Fibroblast of skin of back (primary cell): ENCODE measurements around the gene PTPRN2.
"Not testable (repeated sequence)": the region's sequence is repeated elsewhere in the genome, so short reads cannot be mapped to it uniquely, and the experiment has no call there.

Source experiments
- DNase-seq: peaks from one replicate; pipeline ENCODE4 v3.0.0-alpha.2; 2013

PTPRN2 gene

DNA sequence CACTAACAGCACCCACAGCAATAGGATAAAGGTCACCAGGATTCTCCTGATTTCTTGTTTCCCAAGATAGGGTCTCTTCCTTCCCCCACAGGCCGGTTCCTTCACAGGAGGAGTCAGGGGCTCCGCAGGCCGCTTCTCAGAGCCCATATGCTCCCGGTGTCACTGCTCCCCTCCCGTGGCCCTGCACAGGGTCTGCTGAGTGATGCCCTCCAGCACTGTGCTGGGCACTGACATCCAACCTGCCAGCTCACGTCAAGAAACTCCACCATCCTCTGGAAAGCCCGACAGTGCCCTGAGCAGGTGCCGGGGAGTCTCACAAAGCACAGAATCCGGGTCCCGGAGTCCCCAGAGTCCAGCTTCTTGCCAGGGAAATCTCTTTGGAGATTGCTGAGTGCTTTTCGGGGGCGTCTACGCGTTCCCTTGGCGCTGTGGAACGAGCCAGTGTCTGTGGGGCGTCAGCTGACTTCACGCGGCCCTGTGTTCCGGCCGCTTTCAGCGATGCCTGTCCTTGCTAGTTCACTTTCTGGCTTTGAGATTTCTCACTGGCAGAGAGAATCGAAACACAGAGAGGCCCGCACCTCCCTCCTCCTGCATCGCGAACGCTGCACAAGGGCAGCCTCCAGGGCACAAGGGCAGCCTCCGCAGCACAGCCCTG lies 683.3 kb downstream of the PTPRN2 start:
- no peak for DNase-seq

DNA sequence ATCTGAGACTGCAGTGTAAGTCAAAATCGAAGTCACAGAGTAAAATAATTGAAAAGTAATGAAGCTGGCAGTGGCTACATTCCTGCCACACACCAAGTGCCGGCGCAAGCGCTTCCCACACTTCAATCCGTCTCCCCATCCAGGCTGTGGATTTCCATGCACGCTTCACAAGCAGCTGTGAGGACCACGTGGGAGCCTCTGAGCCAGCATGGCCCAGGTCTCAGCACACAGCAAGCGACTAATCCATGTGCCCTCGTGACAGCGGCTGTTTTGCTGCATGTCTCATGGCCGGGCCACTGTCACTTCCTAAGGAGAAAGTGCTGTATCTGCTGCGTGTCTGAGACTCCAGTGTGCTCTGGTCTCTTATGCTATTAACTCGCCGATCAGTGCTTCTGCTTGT lies 683.9 kb downstream of the PTPRN2 start:
- DNase-seq, result no peak

DNA sequence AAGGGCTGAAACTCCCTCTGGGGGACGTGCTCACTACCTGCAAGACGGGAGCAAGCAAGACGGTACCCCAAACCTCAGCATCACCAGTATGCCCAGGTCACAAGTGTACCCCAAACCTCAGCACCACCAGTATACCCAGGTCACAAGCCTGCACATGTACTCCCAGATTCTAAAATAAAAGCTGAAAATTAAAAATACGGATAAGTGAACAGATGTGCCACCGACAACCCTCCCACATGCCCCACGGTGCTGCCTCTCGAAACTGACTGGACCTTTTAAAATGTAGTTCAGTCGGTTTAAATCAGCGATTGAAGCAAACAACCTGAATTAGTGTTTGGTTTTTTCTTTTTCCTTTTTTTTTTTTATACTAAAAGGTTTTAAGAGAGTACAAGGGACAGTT lies 684.3 kb downstream of the PTPRN2 start:
- DNase-seq, result no peak

DNA sequence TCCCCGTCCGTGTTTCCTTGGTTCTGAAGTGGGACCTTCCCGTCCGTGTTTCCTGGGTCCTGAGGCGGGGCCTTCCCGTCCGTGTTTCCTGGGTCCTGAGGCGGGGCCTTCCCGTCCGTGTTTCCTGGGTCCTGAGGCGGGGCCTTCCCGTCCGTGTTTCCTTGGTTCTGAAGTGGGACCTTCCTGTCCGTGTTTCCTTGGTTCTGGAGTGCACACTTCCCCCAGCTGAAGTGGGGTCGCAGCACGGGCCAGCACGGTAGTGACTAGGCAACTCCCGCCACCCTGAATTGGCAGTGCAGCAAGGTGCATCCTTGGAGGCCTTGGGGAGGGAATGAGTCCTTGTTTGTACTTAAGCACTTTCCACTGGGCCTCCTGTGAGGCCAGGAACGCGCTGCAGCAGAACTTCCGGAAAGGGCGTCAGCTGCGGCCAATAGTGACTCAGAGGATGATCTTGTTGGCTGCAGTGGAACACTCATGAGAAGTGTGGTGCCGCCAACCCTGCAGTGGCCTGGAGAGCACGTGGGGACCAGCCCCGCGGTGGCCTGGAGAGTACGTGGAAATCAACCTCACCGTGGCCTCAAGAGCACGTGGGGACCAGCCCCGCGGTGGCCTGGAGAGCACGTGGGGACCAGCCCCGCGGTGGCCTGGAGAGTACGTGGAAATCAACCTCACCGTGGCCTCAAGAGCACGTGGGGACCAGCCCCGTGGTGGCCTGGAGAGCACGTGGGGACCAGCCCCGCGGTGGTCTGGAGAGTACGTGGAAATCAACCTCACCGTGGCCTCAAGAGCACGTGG lies 685.6 kb downstream of the PTPRN2 start:
- DNase-seq, result not testable (repeated sequence)

DNA sequence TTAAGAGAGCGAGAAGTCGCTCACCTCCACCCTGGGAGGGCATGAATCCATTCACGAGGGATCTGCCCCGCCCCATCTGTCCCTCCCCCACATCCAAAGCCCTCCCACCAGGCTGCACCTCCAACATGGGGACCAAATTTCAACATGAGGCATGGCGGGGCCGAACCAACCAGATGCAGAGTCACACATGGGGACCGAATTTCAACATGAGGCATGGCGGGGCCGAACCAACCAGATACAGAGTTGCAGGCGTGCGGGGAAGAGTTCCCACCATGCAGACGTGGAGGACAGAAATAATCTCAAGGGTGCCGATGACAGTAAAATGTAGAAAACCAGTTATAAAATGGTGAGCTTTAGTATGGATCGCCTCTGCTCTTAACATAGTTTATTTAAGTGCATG lies 686.5 kb downstream of the PTPRN2 start:
- no peak for DNase-seq

DNA sequence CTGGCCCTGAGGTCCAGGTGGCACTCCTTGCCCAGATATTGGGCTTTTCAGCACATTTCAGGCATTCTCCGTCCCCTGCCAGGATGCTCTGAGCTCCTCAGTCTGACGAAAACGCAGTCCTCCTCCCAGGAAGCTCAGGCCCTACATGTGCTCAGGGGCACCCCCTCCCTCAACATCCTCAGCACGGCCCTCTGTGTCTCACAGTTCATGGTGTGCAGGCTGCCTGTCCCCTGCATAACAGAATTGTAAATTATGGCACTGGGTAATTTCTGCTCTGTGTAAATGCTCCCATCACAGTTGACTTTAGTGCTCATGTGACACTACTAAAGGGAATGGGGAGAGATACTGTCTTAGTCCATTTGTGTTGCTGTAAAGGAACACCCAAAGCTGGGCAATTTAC lies 687.1 kb downstream of the PTPRN2 start:
- DNase-seq, result no peak

DNA sequence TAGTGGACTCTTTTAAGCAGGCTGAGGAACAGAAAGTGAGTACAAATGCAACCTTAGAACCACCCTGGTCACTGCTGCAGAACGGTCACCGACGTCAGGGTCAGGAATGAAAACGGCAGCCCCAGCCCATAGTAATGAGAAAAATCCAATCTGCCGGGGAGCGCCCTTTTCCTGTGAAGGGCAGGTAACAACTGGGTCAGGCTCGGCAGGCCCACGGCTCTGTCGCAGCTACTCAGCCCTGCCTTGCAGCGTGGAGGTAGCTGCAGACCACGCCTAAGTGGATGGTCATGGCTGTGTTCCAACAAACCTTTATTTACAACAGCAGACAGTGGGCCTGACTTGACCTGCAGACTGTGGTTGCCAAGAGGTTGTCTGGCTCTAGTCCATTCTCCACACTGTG lies 687.6 kb downstream of the PTPRN2 start:
- no peak for DNase-seq

DNA sequence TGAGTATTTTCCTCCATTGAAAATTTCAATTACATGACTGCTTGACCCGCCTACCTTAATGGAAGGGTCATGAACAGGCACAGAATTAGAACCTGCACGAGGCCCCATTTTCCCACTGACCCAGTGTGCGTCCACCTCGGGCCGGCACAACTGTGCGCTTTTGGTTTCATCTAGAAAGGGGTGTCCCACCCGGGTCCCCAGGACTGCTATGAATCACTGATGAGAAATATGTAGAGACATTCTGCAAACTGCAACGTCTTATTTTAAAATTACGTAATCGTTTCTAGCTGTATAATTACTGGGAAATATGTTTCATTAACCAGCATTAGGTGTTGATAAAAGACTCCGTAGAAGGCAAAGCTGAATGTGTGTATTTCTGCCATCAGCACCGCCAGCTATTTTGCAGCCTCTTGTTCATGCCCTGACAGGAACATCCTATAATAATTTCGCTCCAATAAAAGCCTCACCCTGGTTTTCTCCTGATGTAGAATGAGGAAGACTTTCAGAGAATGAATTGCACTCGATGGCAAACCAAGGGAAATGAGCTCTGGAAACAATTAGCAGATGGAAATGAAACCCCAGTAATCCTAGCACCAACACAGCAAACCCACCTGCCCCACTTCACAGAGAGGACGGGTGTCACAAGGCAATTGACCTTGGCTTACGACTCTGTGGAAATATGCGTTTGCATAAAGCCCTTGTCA lies 688.7 kb downstream of the PTPRN2 start:
- DNase-seq, result no peak

DNA sequence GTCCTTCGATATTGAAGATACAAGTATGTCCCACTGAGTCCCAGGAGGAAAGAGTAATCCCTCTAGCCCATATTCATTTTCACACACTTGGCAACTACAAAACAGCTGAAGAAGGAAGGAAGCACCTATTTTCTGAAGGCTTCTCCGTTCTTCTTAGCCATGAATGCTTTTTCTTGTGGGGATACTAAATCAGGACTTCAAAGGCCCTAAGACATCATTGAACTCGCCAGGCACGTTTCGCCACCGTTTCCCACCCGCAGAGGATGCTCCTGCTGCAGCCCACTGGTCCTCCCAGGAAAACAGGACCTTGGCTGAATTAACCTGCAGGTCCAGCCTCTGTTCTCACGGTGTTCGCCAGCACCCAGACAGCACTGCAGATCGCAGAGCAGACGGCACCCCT lies 689.4 kb downstream of the PTPRN2 start:
- no peak for DNase-seq

DNA sequence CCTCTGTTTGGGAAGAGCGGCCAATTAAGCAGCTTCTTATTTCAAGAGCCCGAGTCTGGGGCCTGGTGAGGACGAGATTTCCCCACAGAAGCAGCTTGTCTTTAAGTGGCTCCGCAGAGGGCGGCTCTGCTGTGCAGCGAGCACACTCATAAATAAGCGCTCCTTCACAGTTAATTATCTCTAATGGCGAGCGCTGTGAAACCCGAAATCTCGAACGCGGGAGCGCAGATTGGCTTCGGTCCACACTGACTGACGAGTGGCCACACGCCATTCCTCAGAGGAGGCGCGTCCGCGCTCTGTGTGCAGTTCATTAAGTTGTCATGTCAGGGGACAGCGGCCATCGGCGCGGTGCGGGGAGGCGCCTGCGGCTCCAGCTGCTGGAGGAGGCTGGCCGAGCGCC lies 689.9 kb downstream of the PTPRN2 start:
- no peak for DNase-seq

DNA sequence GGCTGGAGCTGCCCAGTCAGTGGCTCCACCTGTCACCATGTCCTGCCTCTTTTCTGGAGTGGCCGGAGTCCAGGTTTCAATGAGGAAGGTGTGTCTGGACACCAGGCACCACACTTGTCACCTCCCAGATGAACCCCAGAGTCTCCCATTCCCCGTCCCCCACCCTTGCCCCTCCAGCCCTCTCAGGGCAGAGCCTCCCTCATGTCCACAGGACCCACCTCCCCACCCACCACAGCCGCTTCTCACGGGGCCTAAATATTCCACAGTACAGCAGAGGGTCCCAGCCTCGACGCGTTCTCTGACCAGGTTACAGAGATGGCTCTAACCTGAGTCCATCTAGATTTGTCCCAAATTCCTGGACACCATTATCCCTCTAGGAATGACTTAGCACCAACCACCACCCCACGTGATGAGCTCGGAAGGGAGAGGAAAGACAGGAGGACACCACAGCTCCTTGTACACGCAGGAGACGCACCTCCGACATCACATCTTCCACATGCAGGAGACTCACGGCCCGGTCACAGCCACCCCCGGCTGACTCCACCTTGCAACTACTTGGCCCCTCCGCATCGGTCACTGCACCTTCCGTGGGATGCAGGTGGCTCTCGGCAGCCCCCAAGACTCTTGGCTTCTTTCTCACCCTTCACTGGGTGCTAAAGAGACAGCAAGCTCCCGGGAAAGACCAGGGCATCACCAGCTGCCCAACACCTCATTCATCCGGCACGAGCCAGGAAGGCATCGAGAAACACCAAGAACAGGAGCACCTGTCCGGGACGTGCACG lies 690.7 kb downstream of the PTPRN2 start:
- no peak for DNase-seq

DNA sequence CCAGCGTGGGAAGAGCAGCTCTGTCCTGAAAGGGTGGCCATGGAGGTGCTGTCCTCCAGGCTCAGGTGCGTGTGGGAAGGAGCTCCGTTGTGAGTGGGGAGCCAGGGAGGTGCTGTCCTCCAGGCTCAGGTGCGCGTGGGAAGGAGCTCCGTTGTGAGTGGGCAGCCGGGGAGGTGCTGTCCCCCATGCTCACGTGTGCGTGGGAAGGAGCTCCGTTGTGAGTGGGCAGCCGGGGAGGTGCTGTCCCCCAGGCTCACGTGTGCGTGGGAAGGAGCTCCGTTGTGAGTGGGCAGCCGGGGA lies 691.3 kb downstream of the PTPRN2 start:
- DNase-seq, result not testable (repeated sequence)

DNA sequence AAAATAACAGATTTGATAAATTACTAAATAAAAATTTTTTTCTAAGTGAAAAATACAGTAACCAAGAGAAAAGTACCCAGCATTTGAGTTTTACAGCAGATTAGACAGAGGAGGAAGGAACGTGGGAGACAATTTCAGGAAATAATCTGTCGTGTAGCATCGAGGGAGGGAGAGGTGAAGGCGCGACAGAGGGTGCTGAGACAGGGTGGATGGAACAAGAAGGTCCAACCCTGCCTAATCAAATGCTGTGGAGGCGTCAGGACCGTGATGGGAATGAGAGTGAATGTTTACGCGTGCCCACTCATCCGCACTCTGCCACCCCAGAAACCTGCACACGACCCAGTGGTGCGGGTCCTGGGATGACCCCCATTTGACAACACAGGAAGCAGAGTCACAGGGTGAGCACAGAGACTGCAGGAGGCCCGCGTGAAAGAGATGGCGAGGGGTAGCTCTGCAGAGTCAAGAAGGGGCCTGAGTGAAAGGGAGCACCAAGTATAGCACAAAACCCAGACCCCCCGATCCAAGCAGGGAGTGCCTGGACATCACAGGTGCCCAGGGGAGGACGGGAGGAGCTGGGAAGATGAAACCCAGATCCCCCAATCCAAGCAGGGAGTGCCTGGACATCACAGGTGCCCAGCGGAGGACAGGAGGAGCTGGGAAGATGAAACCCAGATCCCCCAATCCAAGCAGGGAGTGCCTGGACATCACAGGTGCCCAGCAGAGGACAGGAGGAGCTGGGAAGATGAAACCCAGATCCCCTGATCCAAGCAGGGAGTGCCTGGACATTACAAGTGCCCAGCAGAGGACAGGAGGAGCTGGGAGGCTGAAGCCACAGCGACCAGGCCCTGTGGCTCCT lies 691.9 kb downstream of the PTPRN2 start:
- DNase-seq, result no peak

DNA sequence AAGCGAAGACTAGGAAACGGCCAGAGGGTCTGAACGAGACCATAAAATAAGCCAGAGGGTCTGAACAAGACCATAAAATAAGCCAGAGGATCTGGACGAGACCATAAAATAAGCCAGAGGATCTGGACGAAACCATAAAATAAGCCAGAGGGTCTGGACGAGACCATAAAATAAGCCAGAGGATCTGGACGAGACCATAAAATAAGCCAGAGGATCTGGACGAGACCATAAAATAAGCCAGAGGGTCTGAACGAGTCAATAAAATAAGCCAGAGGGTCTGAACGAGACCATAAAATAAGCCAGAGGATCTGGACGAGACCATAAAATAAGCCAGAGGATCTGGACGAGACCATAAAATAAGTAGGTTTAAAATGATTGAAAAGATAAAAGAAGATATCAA lies 692.5 kb downstream of the PTPRN2 start:
- not testable (repeated sequence) for DNase-seq

DNA sequence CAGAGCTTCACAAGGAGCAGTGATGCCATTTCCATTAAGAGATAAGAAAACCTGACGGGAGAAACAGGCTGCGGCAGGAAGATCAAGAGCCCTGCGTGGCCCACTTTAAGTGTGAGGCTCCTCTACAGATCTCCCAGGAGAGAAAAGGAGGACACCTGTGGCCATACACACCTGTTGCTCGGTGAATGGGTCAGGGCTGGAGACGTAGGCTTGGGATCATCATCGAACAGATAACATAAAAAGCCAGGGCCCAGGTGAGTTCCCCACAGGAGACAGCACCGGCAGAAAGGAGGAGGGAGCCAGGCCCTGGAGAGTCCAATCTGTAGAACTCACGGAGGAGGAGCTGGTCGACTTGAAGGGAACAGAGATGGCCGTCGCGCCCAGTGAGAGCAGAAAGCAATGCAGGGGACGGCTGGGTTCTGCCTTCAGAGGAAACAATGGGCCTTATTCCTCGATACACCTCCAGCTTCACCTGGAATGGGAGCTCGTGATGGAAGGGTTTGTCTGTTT lies 694.0 kb downstream of the PTPRN2 start:
- DNase-seq, result no peak

DNA sequence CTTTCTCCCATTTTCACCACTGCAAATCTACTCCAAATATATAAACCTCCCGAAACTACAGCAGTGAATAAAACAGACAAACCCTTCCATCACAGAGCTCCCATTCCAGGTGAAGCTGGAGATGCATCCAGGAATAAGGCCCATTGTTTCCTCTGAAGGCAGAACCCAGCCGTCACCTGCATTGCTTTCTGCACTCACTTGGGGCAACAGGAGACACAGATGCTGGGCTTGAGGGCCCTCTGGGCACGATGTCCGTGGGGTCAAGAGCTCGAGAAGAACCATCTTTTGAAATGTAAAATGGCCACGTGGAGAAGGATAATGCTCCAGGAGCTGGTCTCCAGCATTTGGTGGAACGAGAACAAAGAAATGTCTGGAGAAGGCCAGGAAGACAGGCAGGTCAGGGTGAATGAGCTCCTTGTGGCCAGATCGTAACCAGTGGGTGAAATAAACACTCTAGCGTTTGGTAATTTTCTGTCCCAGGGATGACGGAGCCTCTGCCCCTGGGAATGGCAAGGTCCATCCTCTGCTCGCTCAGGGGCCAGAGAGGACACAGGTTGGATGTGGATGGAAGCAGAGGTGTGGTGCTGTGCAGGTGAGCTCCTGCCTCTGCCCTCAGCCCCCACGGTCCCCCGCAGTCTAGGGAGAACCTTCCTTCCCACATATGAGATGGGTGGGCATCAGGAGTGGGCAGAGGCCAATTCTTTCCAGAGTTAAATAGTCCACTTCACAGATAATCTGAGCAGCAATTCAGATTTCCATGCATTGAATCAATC lies 694.7 kb downstream of the PTPRN2 start:
- no peak for DNase-seq

DNA sequence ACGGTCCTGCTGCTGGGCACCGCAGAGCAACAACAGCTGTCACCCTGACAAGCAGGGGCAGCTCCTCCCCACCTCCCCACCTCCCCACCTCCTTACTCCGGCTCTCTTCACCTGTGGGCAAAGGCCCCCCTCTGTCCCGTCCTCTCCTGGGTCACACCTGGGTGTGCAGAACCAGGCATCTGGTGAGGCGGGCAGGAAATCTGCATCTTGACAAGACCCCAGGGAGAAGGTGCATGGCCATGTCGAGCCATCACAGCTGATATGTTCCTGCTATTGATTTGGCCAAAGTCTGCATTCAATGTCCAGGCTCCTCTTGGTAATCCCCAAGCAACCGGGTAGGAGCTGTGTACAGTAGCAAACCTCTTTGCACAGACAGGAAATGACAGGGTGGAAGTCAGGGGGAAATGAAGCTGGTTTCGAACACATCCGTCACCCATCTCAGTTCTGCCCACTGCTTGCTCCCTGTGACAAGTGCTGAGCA lies 696.7 kb downstream of the PTPRN2 start:
- no peak for DNase-seq

DNA sequence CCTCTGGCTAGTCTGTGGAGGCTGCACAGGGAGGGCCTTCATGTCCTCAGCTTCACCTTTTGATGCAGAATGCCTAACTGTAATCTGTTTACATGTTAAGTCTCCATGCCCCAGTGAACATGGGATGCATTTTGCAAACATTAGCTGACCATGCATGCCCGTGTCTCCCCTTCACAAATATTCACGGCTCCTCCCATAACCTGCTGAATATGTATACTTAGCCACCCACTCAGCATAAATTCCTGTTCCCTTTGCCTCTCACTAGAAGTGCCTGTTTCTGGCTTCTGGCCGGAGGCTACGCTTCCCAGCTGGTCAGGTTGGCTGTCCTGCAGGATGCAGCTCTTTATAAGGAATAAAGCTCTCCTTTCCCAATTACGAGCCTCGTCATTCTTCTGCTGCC lies 698.1 kb downstream of the PTPRN2 start:
- DNase-seq, result no peak

DNA sequence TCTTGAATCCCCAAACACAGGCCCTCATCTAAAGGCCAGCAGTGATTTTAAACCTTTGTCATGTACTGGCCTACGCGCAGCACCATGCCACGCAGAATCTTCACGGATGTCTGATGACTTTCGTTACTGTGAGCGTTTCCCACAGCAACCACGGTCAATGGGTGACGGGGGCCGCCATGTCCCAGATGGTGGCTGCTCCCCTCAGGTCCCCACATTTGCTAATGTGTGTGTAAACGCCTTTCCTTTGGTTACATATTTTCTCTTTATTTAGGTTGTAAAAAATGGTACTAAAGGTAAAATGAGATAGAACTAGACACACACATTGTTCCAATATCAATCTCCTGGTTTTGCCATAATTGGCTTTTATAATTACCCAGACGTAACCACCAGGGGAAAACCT lies 699.0 kb downstream of the PTPRN2 start:
- DNase-seq, result no peak

DNA sequence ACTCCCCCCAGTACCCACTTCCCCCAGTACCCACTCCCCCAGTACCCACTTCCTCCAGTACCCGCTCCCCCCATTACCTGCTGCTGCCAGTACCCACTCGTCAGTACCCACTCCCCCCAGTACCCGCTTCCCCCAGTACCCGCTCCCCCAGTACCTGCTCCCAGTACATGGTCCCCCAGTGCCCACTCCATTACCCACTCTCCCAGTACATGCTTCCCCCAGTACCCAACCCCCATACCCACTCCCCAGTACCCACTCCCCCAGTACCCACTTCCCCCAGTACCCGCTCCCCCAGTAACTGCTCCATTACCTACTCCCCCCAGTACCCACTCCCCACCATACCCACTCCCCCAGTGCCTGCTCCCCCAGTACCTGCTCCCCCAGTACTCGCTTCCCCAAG lies 700.2 kb downstream of the PTPRN2 start:
- DNase-seq, result no peak

DNA sequence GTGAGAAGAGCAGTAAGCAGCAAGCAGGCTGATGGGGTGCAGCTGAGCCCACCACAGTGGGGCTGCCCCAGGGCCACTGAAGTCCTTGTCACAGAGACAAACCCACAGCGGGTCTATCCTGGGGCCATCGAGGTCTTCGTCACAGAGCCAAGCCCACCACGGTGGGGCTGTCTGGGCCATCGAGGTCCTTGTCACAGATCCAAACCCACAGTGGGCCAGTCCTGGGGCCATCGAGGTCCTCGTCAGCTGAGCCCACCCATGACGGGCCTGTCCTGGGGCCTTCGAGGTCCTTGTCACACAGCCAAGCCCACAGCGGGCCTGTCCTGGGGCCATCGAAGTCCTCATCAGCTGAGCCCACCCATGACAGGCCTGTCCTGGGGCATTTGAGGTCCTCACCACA lies 700.9 kb downstream of the PTPRN2 start:
- DNase-seq, result no peak
